Measurements from ENCODE around the gene MRPS7.

The MRPS7 gene

GRCh38 chr17:75261336-75262111, at the start of gene MRPS7, which contains the start of gene GGA3:
TSS of gene MRPS7 (plus strand) at chr17:75261879. CDS start at chr17:75261901, 22 bp downstream.
TSS of gene GGA3 (minus strand) at chr17:75261606. CDS start at chr17:75261587, 19 bp downstream.
- peak; percentile 84 for DNase-seq (ENCODE audit: low read depth)

- DNase-seq (ENCODE audit: low read depth), result no peak
Observed at GRCh38 chr17:75218131-75218530, 43.5 kb upstream of the MRPS7 start.

- DNase-seq (ENCODE audit: low read depth), result no peak
Observed at GRCh38 chr17:75219815-75220214, 41.9 kb upstream of the MRPS7 start.

- DNase-seq (ENCODE audit: low read depth), result no peak
Observed at GRCh38 chr17:75225016-75225415, 36.7 kb upstream of the MRPS7 start.

GRCh38 chr17:75227729-75228128, 34.0 kb upstream of the MRPS7 start:
- no peak for DNase-seq (ENCODE audit: low read depth)

GRCh38 chr17:75228305-75228704, 33.4 kb upstream of the MRPS7 start:
- DNase-seq (ENCODE audit: low read depth), result no peak

GRCh38 chr17:75228847-75229246, 32.8 kb upstream of the MRPS7 start:
- no peak for DNase-seq (ENCODE audit: low read depth)

GRCh38 chr17:75231071-75231470, 30.6 kb upstream of the MRPS7 start:
- no peak for DNase-seq (ENCODE audit: low read depth)

GRCh38 chr17:75231741-75232464, 29.8 kb upstream of the MRPS7 start:
- no peak for DNase-seq (ENCODE audit: low read depth)

GRCh38 chr17:75232786-75233185, 28.9 kb upstream of the MRPS7 start:
- no peak for DNase-seq (ENCODE audit: low read depth)

- no peak for DNase-seq (ENCODE audit: low read depth)
Observed at GRCh38 chr17:75237100-75238014, 24.3 kb upstream of the MRPS7 start.

GRCh38 chr17:75238020-75238580, 23.6 kb upstream of the MRPS7 start:
- DNase-seq (ENCODE audit: low read depth), result no peak

GRCh38 chr17:75238684-75239191, 22.9 kb upstream of the MRPS7 start:
- DNase-seq (ENCODE audit: low read depth), result peak; percentile 62

- DNase-seq (ENCODE audit: low read depth), result no peak
Observed at GRCh38 chr17:75239214-75239613, 22.5 kb upstream of the MRPS7 start.

- DNase-seq (ENCODE audit: low read depth), result no peak
Observed at GRCh38 chr17:75239778-75240393, 21.8 kb upstream of the MRPS7 start.

GRCh38 chr17:75240394-75241142, 21.1 kb upstream of the MRPS7 start:
- DNase-seq (ENCODE audit: low read depth), result no peak

GRCh38 chr17:75241143-75241430, 20.6 kb upstream of the MRPS7 start:
- DNase-seq (ENCODE audit: low read depth), result no peak

- no peak for DNase-seq (ENCODE audit: low read depth)
Observed at GRCh38 chr17:75241502-75241901, 20.2 kb upstream of the MRPS7 start.

- DNase-seq (ENCODE audit: low read depth), result no peak
Observed at GRCh38 chr17:75241996-75242460, 19.7 kb upstream of the MRPS7 start.

GRCh38 chr17:75242461-75243042, 19.1 kb upstream of the MRPS7 start:
- DNase-seq (ENCODE audit: low read depth), result no peak

Data from fibroblast of the conjunctiva (primary cell).